Spleen (tissue), 11 donors: ENCODE results near the gene NDUFAF4. TPM values are rescaled to one million over a fixed set of nuclear protein-coding genes. Genes with fewer than 3 reads are reported as not detected.

ENCODE experiments used
- DNase-seq: peaks from one replicate; pipeline ENCODE4 v3.0.0-alpha.2; 2020
- H3K27ac ChIP-seq, 8 donors: fragments of 200-600 bp; sonication (generic) in 7 of 8; 1 replicate in 4 of 8; 2 replicates in 4 of 8; pipeline versions ENCODE4 v1.5.0 to v1.8.0; 2016 to 2021; ENCODE audit warnings: inconsistent platforms in 4 of 8, mild to moderate bottlenecking in 4 of 8, moderate library complexity in 1 of 8
- H3K27me3 ChIP-seq, 7 donors: fragments of 200-600 bp; sonication (generic) in 6 of 7; replicated peaks in 1 of 7; 1 replicate in 4 of 7; 2 replicates in 3 of 7; pipeline versions ENCODE4 v1.5.0 to v1.8.0; 2016 to 2021; ENCODE audit warnings: inconsistent platforms in 3 of 7, mild to moderate bottlenecking in 1 of 7
- H3K36me3 ChIP-seq, 6 donors: fragments of 200-600 bp; sonication (generic) in 5 of 6; 1 replicate in 4 of 6; 2 replicates in 2 of 6; pipeline versions ENCODE4 v1.5.0 to v1.8.0; 2016 to 2021; ENCODE audit warnings: inconsistent platforms in 2 of 6
- H3K4me1 ChIP-seq, 6 donors: fragments of 200-600 bp; sonication (generic) in 5 of 6; 1 replicate in 3 of 6; 2 replicates in 3 of 6; pipeline versions ENCODE4 v1.5.0 to v1.8.0; 2016 to 2021; ENCODE audit warnings: inconsistent platforms in 3 of 6
- H3K4me3 ChIP-seq, 8 donors: fragments of 200-600 bp; sonication (generic) in 7 of 8; 1 replicate in 4 of 8; 2 replicates in 4 of 8; pipeline versions ENCODE4 v1.5.0 to v1.8.0; 2016 to 2021; ENCODE audit warnings: inconsistent platforms in 4 of 8, mild to moderate bottlenecking in 4 of 8, moderate library complexity in 2 of 8
- H3K9me3 ChIP-seq, 8 donors: fragments of 200-600 bp; sonication (generic) in 7 of 8; 1 replicate in 4 of 8; 2 replicates in 4 of 8; pipeline versions ENCODE4 v1.5.0 to v1.8.0; 2016 to 2021; ENCODE audit warnings: inconsistent platforms in 4 of 8
- CTCF ChIP-seq, 11 experiments: fragments of 200-600 bp in 7 of 11; fragments of 450-650 bp in 4 of 11; sonication (generic) in 4 of 11; IDR thresholded peaks in 8 of 11; conservative IDR thresholded peaks in 3 of 11; 1 replicate in 7 of 11; 2 replicates in 4 of 11; pipeline versions ENCODE4 v1.4.0 to v1.8.0; 2016 to 2021; ENCODE audit warnings: antibody characterized with exemption in 11 of 11, inconsistent platforms in 4 of 11, mild to moderate bottlenecking in 1 of 11
- POLR2A ChIP-seq, 3 donors: fragments of 450-650 bp; IDR thresholded peaks; one replicate each; pipeline ENCODE4 v1.5.1; 2017; ENCODE audit warnings: antibody characterized with exemption in 3 of 3, mild to moderate bottlenecking in 1 of 3
- POLR2AphosphoS5 ChIP-seq, 3 donors: sonication (generic); formaldehyde crosslinking; IDR thresholded peaks; one replicate each; pipeline ENCODE4 v1.5.1; 2017; ENCODE audit warnings: antibody characterized with exemption in 3 of 3
- WGBS, 5 donors: extraction: QIAGEN DNeasy Blood & Tissue Kit in 3 of 5; methylation state at CpG; one replicate each; pipeline versions ENCODE4 v1.1.5 to v1.1.7; 2013 to 2018; 5-methylcytosine and 5-hydroxymethylcytosine counted together
- intact Hi-C: fragments of 100-400 bp; cut with DNase I; formaldehyde crosslinking; loops from one replicate; pipeline ENCODE4 v1.15.0; 2023; ENCODE audit warnings: low total_unique reads
- polyA plus RNA-seq, 3 donors: library from polyadenylated mRNA; stranded (reverse); fragments of 200-250 nt; gene quantifications; one replicate each; pipeline ENCODE4 v1.2.1, GENCODE V29; 2013
- total RNA-seq, 7 donors: library from RNA; depleted of rRNA in 3 of 7; stranded (reverse); fragments of >200 nt in 3 of 7; fragmentation: NEBNext Ultra II Directional in 4 of 7; extraction: Animal tissue kit (Norgen Biotek cat#: 25700) in 4 of 7; gene quantifications; one replicate each; pipeline versions ENCODE4 v1.1.0 to v1.2.1, GENCODE V29; 2016 to 2021
- donor health status: healthy with polysubstance abuse.
- donor health status: DM: no; HTN: no; CAD: no; lungs with moderate emphysema.
- donor health status: DM: no; HTN: no; CAD: no.
- donor health status: Bipolar disorder and iron deficiency.
- donor health status: healthy.
- donor health status: DM: no; HTN: no; CAD: no.
- donor health status: DM: yes; HTN: yes; CAD: no.

Gene NDUFAF4
- total and polyA plus RNA-seq, 10 donors, result 10.1 to 42.1 (median 31.9) TPM

DNA sequence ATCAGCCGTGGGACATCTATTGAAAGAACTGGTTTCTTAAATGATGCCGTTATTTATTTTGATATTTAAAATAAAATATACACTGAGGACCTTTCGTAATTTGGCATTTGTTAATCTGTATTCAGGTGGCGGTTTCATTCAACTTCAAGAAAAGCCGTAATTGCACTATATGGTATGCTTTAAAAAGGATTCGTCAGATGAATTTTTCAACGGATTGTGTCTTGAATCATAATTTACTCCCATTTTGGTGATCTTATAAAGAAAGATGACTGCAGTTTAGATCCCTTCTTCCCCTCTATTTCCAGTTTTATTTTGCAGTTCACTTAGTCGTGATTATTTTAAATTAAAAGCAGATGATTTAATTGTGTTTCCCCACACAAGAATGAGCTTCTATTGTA, 27.6 kb upstream of the NDUFAF4 start:
- no peak for DNase-seq
- no peaks in the 10 kb centered on the region for H3K9me3 ChIP-seq
- H3K4me3 ChIP-seq, result peak overlapping the region in 7 of 8 donors; percentile 47 to 69 (median 60)
- peaks cover 0 to 18% (median 14%) of the 10 kb centered on the region in 6 donors for H3K4me1 ChIP-seq
- H3K36me3 ChIP-seq, result no peaks in the 10 kb centered on the region
- H3K27ac ChIP-seq, result peak overlapping the region in 4 of 8 donors; percentile 86 to 94 (median 89)
- TF ChIP-seq CTCF (IDR thresholded peaks at IDR 0.05 in 8 of 11, conservative IDR thresholded peaks at IDR 0.05 in 3 of 11) (no peak), POLR2AphosphoS5 (IDR thresholded peaks at IDR 0.05) (no peak), POLR2A (IDR thresholded peaks at IDR 0.05) (no peak)
- intact Hi-C loops, result no loop called here
- WGBS, 5 donors, result 41 to 57% (median 45%) methylated on average over 8 of the region's 8 CpGs
- H3K27me3 ChIP-seq, result no peaks in the 10 kb centered on the region

GRCh38 chr6:96923871-96924493, 26.3 kb upstream of the NDUFAF4 start:
- H3K4me1 ChIP-seq, result peaks cover 0 to 18% (median 14%) of the 10 kb centered on the region in 6 donors
- DNase-seq, result no peak
- peak overlapping the region; percentile 38 to 69 (median 59) for H3K4me3 ChIP-seq
- peak overlapping the region; percentile 69 to 94 (median 88) for H3K27ac ChIP-seq
- H3K36me3 ChIP-seq, result no peaks in the 10 kb centered on the region
- 4 to 23% (median 5%) methylated on average over 7 to 33 of the region's 34 CpGs for WGBS, 5 donors
- no peaks in the 10 kb centered on the region for H3K9me3 ChIP-seq
- TF ChIP-seq POLR2A (IDR thresholded peaks at IDR 0.05), result peak in 1 of 3 donors; percentile 17
- peak; percentile 82 to 84 (median 83) for TF ChIP-seq POLR2AphosphoS5 (IDR thresholded peaks at IDR 0.05)
- no peak for TF ChIP-seq CTCF (IDR thresholded peaks at IDR 0.05 in 8 of 11, conservative IDR thresholded peaks at IDR 0.05 in 3 of 11)
- intact Hi-C loops, result no loop called here
- H3K27me3 ChIP-seq, result no peaks in the 10 kb centered on the region

GRCh38 chr6:96923400-96923799, 25.7 kb upstream of the NDUFAF4 start:
- TF ChIP-seq POLR2AphosphoS5 (IDR thresholded peaks at IDR 0.05) (no peak), CTCF (IDR thresholded peaks at IDR 0.05 in 8 of 11, conservative IDR thresholded peaks at IDR 0.05 in 3 of 11) (no peak), POLR2A (IDR thresholded peaks at IDR 0.05) (no peak)
- no peak for DNase-seq
- 83 to 93% (median 86%) methylated on average over 3 of the region's 3 CpGs for WGBS, 5 donors
- H3K27me3 ChIP-seq, result no peaks in the 10 kb centered on the region
- H3K4me1 ChIP-seq, result peaks cover 0 to 18% (median 14%) of the 10 kb centered on the region in 6 donors
- peak overlapping the region in 1 of 8 donors; percentile 69 for H3K4me3 ChIP-seq
- peak overlapping the region; percentile 69 to 94 (median 88) for H3K27ac ChIP-seq
- H3K36me3 ChIP-seq, result no peaks in the 10 kb centered on the region
- intact Hi-C loops, result no loop called here
- no peaks in the 10 kb centered on the region for H3K9me3 ChIP-seq

DNA sequence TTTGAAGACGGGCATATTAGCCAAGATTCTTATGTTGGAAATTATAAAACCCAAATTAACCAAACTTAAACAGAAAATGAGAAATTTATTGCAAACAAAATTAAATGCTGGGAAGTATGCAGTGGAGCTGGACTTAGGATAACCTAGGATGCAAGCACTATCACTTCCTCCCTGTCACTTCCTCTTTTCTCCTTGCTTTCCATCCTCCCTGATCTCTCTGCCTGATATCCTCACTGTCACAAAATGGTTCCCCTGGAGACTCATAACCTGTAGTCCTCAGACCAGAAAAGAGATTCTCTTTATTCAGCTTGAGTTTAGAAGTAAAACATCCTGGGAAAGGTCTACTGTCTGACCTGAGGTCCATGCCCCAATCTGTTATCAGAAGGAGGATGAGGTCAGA, 19.4 kb upstream of the NDUFAF4 start:
- DNase-seq, result no peak
- H3K9me3 ChIP-seq, result no peaks in the 10 kb centered on the region
- intact Hi-C loops, result no loop called here
- H3K4me3 ChIP-seq, result no peak overlapping the region
- no peaks in the 10 kb centered on the region for H3K27me3 ChIP-seq
- no peaks in the 10 kb centered on the region for H3K4me1 ChIP-seq
- TF ChIP-seq CTCF (IDR thresholded peaks at IDR 0.05 in 8 of 11, conservative IDR thresholded peaks at IDR 0.05 in 3 of 11), result no peak
- no peak for TF ChIP-seq POLR2A (IDR thresholded peaks at IDR 0.05)
- TF ChIP-seq POLR2AphosphoS5 (IDR thresholded peaks at IDR 0.05), result no peak
- no peak overlapping the region for H3K27ac ChIP-seq
- no peaks in the 10 kb centered on the region for H3K36me3 ChIP-seq
- 86 to 97% (median 89%) methylated on average over 1 of the region's 1 CpG for WGBS, 5 donors
